HG03439 (cell line): ENCODE data around the gene IVNS1ABP.
"Not testable (repeated sequence)": the region's sequence is repeated elsewhere in the genome, so short reads cannot be mapped to it uniquely, and the experiment has no call there.

ENCODE experiments used
- ATAC-seq: cut with Tn5 transposase; IDR thresholded peaks from one replicate; pipeline ENCODE4 v1.9.1; 2021; ENCODE audit warnings: mild to moderate bottlenecking, moderate library complexity; ENCODE audit not compliant: unreplicated experiment

IVNS1ABP gene

DNA sequence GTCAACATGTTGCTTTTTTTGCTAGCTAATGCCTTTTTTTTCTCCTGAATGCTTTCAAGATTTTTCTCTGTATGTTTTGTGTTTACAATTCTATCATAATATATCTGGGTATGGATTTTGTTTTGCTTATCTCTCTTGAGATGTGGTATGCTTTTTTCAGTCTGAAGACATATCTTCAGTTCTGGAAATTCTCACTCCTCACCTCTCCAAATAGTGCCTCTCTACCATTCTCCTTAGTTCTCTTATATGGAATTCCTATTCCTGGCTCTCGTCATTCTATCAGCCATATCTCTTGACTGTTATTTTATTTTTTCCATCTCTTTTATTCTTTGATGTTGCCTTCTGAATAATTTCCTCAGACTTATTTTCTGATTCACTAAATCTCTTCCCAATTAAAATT is 58.4 kb downstream of the IVNS1ABP start:
- ATAC-seq: no peak

DNA sequence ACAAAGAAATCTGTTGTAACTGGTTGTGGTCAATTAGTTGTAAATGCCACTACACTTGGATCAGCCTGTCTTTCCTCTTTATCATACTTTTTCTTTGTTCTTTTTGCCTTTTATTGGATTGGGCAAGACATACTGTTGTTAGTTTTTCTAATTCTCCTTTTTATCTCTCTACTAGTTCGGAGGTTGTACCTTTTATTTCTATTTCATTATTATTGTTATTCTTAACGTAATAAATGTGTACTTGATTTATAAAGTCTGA is 59.2 kb downstream of the IVNS1ABP start:
- ATAC-seq: no peak

- ATAC-seq: not testable (repeated sequence)
These were observed 59.7 kb downstream of the IVNS1ABP start for GRCh38 chr1:185257116-185257949.

- not testable (repeated sequence) for ATAC-seq
These were observed 61.4 kb downstream of the IVNS1ABP start for GRCh38 chr1:185255595-185255994.

- ATAC-seq: not testable (repeated sequence)
These were observed 64.6 kb downstream of the IVNS1ABP start for GRCh38 chr1:185252404-185252803.

GRCh38 chr1:185251928-185252327 is 65.1 kb downstream of the IVNS1ABP start:
- not testable (repeated sequence) for ATAC-seq

- ATAC-seq: no peak
These were observed 67.0 kb downstream of the IVNS1ABP start for GRCh38 chr1:185250063-185250462.

DNA sequence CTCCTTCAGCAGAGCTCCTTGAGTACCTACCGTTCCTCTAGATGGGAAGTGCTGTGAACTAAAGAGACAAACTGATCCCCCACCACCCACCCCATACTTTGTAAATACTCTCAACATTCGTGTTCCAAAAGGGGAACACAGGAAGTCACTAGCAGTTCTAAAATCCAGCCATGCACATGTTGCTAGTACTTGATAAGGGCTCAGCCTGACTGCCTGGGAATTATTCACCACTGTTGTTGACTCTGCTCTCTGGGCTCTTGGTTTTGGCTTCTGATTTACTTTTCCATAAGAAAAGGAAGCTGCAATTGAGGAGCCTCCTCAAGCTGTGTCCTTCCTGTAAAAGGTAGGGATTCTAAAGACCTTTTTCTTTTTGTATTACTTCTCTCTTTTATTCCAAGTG is 67.5 kb downstream of the IVNS1ABP start:
- ATAC-seq: no peak
